Measurements from ENCODE around the gene FER.
A peak's percentile ranks its signal among the peaks of the same experiment; 100 is the strongest.

Gene FER

DNA sequence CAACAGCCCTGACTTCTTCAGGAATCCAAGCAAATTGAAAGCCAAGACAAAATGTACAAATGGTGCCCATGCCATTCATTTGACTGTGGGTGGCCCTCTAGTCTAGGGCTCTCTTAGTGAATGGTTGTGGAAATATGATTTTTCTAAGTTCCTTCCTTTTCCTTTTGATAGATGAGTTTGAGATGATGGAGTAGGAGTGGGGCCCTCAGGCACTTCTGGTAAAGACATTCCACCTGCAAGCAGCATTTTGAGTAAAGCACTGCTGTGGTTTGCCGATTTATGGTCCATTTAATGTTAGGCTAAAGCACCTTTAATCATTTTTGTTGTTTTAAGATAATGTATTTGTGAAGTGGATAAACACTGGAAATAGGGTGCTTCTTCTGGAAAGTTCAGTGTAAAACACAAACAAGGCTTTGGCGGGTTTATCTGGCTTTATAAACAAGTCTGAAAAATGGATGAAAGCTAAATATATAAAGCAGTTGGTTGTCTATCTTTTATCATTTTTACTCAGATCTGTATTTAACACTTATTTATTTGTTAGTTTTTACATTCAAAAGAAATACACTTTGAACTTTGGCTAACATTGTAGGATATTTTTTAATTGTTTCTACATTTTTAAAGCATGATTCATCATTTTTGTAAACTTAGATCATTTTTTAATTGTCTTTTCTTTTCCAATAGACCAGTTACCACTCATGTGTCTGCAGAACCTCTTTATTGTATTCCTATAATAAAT, 448.6 kb downstream of the FER start:
- DNase-seq, result peak; percentile 54

DNA sequence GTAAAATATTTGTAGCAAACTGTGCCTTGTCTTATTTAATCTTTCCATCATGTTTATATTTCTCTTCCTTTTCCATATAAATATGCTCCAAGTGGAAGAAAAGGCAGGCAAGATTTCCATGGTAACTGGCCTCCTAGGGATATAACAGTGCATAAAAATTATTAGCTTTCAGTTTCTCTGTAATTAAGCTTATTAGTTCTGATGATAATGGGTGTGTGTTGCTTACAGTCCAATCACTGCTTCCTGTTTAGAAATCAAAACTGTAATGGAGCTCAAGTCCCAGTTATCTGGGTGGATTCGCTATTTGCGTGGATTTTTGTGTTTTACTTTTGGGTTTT, 449.1 kb downstream of the FER start:
- no peak for DNase-seq

DNA sequence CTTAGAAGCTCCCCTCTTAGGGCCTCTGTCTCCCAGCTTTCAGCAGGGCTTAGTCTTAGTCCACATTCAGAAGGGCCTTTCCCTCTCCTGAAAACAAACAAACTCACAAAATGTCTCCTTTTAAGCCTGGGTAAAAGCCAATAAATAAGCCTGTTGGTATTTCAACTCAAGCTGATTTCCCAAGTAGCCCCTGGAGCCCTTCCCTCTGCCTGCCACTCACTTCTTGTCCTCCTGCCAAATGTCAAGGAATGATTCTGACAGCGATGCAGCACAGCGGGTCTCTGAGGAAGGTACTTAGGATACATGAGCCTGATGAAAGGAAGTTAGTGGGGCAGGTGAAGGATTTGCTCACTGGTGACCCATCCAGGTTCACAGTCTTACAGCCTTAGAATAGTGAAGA, 451.6 kb downstream of the FER start:
- no peak for DNase-seq

DNA sequence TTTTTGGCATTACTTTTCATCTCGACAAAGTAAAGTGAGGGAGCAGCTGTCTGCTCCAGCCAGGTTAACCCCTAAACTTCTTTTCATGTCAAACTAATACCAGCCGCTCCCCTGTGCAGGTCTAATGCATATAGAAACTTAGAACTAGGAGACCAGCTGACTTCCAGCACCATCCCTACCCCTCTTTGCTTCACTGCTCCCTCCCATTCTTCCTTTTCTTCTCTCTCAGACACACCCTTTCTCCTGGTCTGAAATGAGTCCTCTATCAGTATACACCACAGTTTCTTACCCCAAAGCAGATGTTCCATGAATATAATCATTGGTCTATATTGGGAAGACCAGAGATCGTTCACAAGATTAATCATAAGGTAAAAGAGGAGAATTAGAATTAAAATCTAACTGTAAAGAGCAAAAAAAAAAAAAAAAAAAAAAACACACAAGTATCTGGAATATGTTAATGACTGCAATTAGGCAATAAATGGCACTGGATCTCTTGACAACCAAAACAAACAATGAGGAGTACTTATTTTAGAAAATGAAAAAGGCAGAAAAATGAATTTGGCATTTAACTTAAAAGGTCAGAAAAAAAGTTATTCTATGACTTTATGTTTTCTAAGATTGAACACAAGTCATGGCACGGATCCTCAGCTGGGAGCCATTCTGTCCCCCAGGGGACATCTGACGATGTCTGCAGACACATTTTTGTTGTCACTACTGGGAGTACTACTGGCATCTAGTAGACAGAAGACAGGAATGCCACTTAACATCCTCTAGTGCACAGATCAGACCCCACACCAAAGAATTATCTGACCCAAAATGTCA, 452.3 kb downstream of the FER start:
- no peak for DNase-seq

DNA sequence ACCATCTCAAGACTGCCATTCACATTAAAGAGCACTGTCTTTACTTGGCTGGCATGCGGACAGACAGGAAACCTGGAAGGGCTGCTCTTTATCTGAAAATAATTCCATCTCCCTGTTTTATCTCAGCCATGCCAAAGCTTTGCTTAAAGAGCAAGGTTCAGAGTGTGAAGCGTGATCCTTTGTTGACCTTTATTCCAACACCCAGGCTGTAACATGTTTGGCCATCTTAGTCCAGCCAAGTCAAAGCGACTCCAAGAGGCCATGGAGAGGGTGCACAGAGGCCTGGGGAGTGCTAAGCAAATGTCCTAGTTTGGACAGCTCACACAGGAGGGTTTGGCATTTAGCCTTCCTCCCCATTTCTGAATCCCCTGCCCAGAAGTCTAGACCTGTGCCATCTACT, 467.3 kb downstream of the FER start:
- no peak for DNase-seq

DNA sequence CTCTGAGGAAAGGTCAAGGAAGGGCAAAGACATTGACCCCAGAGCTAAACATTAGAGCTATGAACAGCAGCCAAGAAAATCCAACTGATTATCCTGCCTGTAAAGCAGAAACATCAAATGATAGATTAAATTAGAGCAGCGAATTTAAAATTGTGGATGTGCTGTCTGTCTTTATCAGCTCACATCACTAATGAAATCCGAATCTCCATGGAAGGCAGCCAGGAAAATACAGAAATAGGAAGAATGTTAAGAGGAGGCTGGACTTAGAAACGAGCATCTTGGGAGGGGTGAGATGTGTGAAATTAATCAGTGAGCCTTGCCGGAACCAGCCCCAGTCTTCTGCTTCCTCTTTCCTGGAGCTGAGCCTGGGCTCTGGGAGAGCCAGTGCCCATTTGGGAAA, 471.1 kb downstream of the FER start:
- no peak for DNase-seq

DNA sequence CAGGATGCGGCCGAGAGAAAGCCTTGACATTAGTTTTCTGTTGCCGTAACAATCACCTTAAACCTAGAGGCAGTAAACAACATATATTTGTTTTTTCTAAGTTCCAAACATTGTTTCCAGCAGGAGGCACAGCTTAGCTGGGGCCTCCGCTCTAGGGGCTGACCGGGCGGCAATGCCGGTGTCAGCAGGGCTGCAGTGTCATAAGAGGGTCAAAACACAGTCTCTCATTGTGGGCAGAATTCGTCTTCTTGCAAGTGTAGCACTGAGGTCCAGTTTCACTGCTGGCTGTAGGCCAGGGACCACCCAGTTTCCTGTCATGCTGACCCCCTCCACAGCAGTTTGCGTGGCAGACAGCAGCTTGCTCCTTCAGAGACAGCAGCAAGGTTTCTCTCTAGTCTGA, 475.8 kb downstream of the FER start:
- DNase-seq, result no peak

DNA sequence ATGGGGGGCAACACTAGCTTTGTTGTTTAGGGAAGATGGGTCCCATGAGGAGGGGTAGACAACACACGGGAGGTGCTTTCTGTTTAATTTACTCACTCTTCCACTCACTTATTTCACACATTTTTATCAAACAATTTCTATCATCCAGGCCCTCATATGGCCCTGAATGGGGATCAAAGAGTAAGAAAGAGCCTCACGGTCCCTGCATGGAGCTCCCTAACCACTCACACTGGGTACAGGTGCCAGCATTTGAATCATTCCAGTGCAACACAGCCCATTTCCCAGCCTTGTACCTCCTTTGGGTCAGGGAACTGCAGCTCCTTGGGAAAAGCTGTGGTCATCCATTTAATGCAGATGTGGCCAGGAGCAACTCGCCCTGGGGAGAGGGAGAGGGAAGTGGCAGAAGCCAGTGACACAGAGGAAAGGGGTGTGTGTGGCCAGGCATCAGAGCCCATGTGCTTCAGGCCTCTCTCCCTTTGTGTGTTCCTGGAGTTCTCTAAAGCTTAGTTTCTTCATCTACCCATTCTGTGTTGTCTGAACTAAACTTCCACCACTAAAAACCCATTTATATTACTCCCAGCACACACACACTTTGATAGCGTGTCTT, 476.7 kb downstream of the FER start:
- no peak for DNase-seq

DNA sequence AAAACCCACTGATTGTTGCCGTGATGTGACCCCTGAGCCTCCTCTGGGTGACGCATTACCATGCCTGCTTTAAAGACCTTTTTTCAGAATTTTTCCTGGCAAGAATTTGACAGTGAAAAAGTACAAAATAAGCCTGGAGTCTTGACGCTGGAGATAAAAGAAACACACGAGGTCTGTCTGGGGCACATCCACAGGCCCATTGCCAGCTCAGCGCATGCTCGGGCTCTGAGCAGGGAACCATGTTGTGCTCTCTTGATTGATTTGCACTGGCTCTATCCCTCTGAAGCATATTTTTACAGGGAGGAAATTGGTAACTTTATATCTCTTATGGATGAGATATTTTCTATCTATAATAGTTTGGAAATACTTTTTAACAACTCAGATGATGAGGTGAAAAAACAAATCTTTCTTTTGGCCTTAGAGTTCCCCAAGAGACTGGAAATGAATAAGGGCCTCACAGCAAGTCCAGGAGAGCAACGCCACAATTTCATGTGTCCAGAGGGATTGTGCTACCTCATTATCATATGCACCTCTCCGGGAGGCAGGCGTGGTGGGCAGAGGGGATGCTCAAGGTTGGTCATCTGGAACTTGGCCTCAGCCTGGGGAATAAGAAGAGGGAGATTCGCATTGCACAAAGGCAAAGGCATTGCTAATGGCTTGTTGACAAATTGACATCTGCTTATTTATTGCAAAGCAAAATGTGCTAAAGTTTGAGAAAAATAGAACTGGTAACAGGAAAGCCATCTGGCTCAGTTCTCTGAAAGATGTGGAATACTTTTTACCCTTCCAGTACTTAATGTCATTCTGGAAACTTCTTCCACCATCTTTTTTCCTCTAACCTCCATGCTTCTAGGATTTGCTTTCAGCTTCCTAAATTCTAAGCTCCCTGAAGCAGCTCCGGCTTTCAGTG, 478.3 kb downstream of the FER start:
- DNase-seq, result no peak

DNA sequence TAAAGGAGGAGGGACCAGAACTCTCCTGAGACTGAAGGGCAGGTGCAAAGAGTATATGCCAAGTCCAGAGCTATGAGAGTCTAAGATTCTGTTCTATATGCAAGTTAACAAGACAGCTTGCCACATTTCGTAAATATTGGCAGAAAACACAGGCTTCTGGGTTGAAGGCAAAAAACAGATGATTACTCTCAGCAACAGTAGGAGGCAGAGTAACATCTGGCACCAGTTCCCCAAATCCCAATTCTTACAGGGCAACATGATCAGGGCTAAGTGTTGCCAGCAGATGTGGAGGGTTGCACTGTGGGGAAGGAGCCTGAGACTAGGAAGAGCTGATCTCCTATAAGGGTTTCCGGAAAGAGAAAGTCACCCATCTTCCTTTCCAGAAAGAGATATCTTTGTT, 482.7 kb downstream of the FER start:
- DNase-seq, result no peak

DNA sequence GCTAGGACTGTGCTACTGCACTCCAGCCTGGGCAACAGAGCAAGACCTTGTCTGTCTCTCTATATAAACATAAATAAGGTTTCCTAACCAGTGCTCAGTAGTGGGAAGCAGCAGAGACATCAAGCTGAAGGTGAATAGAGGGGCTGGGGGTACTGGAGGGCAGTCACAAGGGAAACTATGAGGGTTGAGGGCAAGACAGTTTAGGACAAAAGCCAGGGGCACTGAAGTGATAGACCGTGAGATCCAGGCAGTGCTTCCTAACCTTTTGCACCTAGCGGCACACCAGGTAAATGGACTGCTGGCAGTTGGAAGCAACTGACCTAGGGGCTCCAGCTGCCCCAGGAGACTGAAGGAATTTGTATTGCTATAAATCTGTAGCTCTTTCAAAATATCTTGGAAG, 483.6 kb downstream of the FER start:
- no peak for DNase-seq

DNA sequence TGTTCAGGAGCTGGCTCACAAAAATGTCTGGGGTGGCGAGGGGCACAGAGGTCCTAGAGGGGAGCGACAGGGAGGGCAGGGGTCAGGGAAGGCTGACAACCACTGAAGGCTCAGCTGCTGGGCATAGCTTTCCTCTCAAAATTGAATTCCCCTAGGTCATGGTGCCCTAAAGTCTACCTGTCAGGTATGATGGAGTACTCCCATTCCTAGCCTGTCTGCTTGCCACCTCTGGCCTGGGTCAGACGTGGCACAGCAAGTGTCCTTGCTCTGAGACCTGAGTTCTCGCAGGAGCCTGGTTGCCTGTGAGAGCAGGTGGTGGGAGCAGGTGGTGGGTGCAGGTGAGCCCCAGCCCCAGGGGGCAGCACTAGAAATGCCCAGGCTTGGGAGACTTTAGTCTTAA, 486.7 kb downstream of the FER start:
- DNase-seq, result no peak

DNA sequence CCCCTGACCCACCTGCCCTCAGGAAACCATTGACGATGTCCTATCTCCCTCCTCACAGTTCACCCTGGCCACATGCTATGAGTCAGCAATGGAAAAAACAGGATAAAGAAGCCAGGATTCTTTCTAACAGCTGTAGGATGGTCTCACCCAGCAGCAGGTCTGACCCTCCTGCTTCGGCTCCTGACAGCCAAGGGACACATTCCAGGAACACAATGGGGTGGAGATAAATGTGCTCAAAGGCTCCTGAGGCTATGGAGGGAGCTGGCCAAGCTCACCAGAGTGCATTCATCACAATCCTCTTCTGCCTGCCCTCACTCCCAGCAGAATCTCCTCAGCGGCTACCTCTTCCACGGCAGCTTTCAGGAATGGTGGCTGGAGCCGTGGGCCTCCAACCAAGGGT, 491.8 kb downstream of the FER start:
- DNase-seq, result no peak

DNA sequence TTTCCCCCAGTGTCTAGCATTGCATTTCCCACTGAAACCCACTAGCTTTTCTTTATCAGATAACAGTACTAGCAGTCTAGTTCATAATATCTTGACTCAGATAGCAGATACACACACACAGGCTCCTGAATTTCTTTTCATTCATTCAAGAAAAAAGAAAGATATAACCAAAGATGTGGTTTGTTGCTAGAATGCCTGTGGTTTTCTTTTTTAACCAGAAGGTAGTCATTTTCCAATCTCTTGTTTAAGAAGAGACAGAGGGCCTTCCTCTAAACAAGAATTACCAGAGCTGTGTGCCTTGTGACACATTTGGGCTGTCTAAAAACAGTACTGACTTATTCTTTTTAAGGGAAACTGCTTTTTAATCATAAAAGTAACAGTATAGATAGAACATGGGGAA, 494.8 kb downstream of the FER start:
- DNase-seq, result no peak

DNA sequence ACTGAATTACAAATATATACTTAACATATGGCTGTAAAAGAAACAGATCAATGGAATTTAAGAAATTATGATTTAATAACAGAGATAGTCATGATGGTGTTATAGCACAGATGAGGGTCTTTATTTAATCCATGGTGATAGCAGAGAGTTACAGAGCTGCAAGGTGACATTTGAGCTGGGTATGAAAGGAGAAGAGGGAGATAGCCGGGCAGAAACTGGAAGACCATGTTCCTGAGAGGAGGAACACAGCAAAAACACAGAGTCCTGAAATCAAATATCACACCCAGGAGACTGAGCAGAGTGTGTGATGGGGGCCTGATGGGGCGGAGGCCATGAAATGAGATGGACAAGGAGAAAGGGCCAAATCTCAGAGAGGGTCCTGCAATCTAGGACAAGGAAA, 498.7 kb downstream of the FER start:
- no peak for DNase-seq

All from NCI-H187 treated with DMSO at 0.1 percent for 48 hours (cell line).